Measurements from ENCODE around the gene CCSER1. TPM values are rescaled to one million over a fixed set of nuclear protein-coding genes. Genes with fewer than 3 reads are reported as not detected.
"Not testable (repeated sequence)": the region's sequence is repeated elsewhere in the genome, so short reads cannot be mapped to it uniquely, and the experiment has no call there.

The CCSER1 gene
- total RNA-seq, 4 donors from 2014 or later: 3.2 to 17.3 (median 10.2) TPM

DNA sequence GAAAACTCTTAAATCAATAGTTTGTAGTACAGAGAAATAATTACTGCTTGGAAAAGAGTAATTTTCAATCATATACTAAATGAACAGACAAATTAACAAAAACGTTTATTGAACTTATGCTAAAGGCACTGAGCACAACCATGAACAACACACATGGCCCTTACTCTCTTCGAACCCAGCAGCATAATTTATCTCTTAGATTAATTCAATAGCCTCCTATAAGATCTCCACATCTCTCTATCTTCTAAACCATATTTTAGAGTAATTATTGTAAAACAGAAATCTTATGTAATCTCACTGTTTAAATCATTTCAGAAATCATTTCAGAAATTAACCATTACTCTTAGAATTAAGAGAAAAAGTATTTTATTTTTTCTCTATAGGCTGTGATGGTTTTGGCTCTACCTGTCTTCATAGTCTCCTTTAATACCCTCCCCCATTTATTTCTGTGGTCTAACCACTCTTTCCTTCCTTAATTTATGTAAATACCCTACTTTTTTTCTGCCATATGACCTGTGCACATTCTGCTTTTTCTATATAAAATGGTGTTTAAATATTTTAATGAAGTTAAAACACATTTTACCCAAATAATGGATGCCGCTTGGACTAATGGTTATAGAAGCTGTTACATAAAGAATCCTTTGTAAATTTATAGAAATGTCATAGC, 218.5 kb downstream of the CCSER1 start:
- DNase-seq (ENCODE audit: low spot score) (no peak), ATAC-seq (ENCODE audit: low FRiP score) (no peak)
- no peak for TF ChIP-seq CTCF (IDR thresholded peaks at IDR 0.05)

DNA sequence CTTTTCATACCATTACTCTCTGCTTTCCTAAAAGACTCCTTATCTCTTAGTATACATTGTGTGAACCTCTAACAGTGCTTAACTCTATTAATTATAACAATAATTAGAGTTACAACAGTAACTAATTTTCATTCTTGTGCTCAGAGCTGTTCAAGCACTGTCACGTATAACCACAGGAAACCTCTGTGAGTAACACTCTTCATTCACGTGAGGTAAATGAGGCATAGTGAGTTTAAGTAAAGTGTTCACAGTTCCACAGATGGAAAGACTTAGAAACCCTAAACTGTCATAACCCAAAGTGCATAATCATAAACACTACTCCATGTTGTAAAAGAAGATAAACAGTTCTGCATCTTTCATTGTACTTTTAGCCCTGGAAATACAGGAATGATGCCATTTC, 222.4 kb downstream of the CCSER1 start:
- ATAC-seq (ENCODE audit: low FRiP score): no peak
- no peak for DNase-seq (ENCODE audit: low spot score)

DNA sequence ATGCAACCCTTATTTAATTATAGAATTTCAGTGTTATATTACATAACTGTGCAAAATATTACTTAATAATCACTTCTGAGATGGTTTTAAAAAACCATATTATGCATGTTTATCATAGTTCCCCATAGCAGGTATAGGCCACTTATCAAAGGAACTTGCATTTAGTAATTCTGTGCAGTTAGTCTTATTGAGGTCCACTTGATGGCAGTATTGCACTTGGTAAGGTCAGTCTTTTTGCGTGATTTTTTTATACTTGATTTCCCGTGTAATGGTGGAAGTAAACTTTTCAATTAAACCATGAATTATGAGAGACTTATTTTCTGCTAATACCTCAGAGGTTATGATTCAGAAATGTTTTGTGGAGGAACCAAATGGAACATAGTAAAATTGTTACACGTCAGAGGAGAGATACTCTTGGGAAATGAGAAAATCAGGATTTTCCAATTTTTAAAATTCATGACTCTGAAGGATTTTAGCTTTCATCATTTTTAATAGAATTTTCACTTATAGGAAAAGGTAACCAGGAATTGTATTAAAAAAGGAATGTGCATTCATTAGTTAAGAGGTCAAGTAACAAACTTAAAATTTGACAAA, 230.0 kb downstream of the CCSER1 start:
- no peak for DNase-seq (ENCODE audit: low spot score)
- TF ChIP-seq CTCF (IDR thresholded peaks at IDR 0.05): no peak
- ATAC-seq (ENCODE audit: low FRiP score): no peak

More for the DNA sequence above, 222.4 kb downstream of the CCSER1 start:
- no peak for TF ChIP-seq CTCF (IDR thresholded peaks at IDR 0.05)

- ATAC-seq (ENCODE audit: low FRiP score) (no peak), DNase-seq (ENCODE audit: low spot score) (no peak)
- no peak for TF ChIP-seq CTCF (IDR thresholded peaks at IDR 0.05)
Measured at GRCh38 chr4:90375081-90375480, 247.9 kb downstream of the CCSER1 start.

GRCh38 chr4:90393215-90393614, 266.0 kb downstream of the CCSER1 start:
- TF ChIP-seq CTCF (IDR thresholded peaks at IDR 0.05): no peak
- DNase-seq (ENCODE audit: low spot score) (no peak), ATAC-seq (ENCODE audit: low FRiP score) (no peak)

- ATAC-seq (ENCODE audit: low FRiP score): no peak
- DNase-seq (ENCODE audit: low spot score): no peak
- no peak for TF ChIP-seq CTCF (IDR thresholded peaks at IDR 0.05)
Measured at GRCh38 chr4:90403781-90404180, 276.6 kb downstream of the CCSER1 start.

GRCh38 chr4:90407897-90408296, 280.7 kb downstream of the CCSER1 start:
- DNase-seq (ENCODE audit: low spot score); ATAC-seq (ENCODE audit: low FRiP score): not testable (repeated sequence)

- DNase-seq (ENCODE audit: low spot score); ATAC-seq (ENCODE audit: low FRiP score): not testable (repeated sequence)
Measured at GRCh38 chr4:90412786-90413185, 285.6 kb downstream of the CCSER1 start.

Data from omental fat pad (tissue), 4 donors.